Colonic mucosa (tissue), 4 donors: ENCODE measurements around the gene MUC13. TPM values are rescaled to one million over a fixed set of nuclear protein-coding genes. Genes with fewer than 3 reads are reported as not detected.

Experiments
- DNase-seq: peaks from one replicate; pipeline ENCODE4 v3.0.0-alpha.2; 2020
- H3K27ac ChIP-seq: fragments of 200-600 bp; one replicate; pipeline ENCODE4 v1.8.0; 2021
- H3K27me3 ChIP-seq: fragments of 200-600 bp; one replicate; pipeline ENCODE4 v1.8.0; 2021
- H3K36me3 ChIP-seq: fragments of 200-600 bp; one replicate; pipeline ENCODE4 v1.8.0; 2021
- H3K4me1 ChIP-seq: fragments of 200-600 bp; one replicate; pipeline ENCODE4 v1.8.0; 2021; ENCODE audit warnings: mild to moderate bottlenecking
- H3K4me3 ChIP-seq: fragments of 200-600 bp; one replicate; pipeline ENCODE4 v1.8.0; 2021
- H3K9ac ChIP-seq, 2 donors: one replicate each; pipeline ENCODE4 v1.7.0; 2013; ENCODE audit warnings: control low read depth in 2 of 2, low read depth in 2 of 2, low read length in 2 of 2
- H3K9me3 ChIP-seq: fragments of 200-600 bp; one replicate; pipeline ENCODE4 v1.8.0; 2021
- intact Hi-C: fragments of 100-400 bp; cut with DNase I; formaldehyde crosslinking; loops from one replicate; pipeline ENCODE4 v1.14.1; 2022
- total RNA-seq, 2 donors: library from RNA; stranded (reverse); fragmentation: NEBNext Ultra II Directional in 1 of 2; extraction: Animal tissue kit (Norgen Biotek cat#: 25700) in 1 of 2; gene quantifications; one replicate each; pipeline ENCODE4 v1.2.1, GENCODE V29; 2021
- TF ChIP-seq, protein P1 (sequence below): fragments of 200-600 bp; IDR thresholded peaks from one replicate; pipeline ENCODE4 v1.8.0; 2022; ENCODE audit warnings: antibody characterized with exemption, mild to moderate bottlenecking
- donor health status: healthy.
- donor health status: DM: no; HTN: no; CAD: no.
- donor health status: DM: no; HTN: no; CAD: no.

The MUC13 gene
- total RNA-seq, 2 donors from 2014 or later = 360 to 853 TPM

GRCh38 chr3:124967964-124968363 lies 33.4 kb upstream of the MUC13 start:
- DNase-seq = no peak
- H3K27me3 ChIP-seq = no peaks in the 10 kb centered on the region
- H3K4me3 ChIP-seq = no peak overlapping the region
- no peak overlapping the region for H3K9ac ChIP-seq
- no peaks in the 10 kb centered on the region for H3K9me3 ChIP-seq
- intact Hi-C loops = no loop called here
- TF ChIP-seq, protein P1, sequence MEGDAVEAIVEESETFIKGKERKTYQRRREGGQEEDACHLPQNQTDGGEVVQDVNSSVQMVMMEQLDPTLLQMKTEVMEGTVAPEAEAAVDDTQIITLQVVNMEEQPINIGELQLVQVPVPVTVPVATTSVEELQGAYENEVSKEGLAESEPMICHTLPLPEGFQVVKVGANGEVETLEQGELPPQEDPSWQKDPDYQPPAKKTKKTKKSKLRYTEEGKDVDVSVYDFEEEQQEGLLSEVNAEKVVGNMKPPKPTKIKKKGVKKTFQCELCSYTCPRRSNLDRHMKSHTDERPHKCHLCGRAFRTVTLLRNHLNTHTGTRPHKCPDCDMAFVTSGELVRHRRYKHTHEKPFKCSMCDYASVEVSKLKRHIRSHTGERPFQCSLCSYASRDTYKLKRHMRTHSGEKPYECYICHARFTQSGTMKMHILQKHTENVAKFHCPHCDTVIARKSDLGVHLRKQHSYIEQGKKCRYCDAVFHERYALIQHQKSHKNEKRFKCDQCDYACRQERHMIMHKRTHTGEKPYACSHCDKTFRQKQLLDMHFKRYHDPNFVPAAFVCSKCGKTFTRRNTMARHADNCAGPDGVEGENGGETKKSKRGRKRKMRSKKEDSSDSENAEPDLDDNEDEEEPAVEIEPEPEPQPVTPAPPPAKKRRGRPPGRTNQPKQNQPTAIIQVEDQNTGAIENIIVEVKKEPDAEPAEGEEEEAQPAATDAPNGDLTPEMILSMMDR = no peak
- no peaks in the 10 kb centered on the region for H3K36me3 ChIP-seq
- H3K27ac ChIP-seq = no peak overlapping the region
- peaks cover 4% of the 10 kb centered on the region for H3K4me1 ChIP-seq

GRCh38 chr3:124966521-124967445 lies 32.2 kb upstream of the MUC13 start:
- Histone ChIP-seq H3K36me3 (no peaks in the 10 kb centered on the region), H3K27ac (no peak overlapping the region), H3K4me3 (no peak overlapping the region), H3K9ac (no peak overlapping the region), H3K27me3 (no peaks in the 10 kb centered on the region), H3K4me1 (peaks cover 4% of the 10 kb centered on the region), H3K9me3 (no peaks in the 10 kb centered on the region)
- no peak for DNase-seq
- TF ChIP-seq, protein P1 = no peak
- intact Hi-C loops = no loop called here

DNA sequence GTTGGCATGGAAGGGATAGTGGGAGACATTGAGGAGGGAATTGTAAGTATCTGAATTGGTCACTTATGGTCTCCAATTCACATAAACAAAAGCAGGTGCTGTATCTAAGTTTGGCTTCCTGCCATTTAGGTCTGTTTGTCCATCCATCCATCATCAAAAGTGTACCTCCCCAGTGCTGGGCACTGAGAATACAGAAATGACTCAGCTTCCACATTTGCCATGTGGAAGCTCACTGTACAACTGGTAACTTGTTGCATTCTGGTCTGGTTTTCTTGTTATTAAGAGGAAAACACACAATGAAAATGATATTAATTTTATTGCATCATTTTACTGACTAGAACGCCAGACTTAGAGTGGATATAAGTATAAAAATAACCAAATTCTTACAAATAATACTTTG lies 30.9 kb upstream of the MUC13 start:
- H3K27me3 ChIP-seq = no peaks in the 10 kb centered on the region
- no peaks in the 10 kb centered on the region for H3K9me3 ChIP-seq
- TF ChIP-seq, protein P1 = no peak
- DNase-seq = no peak
- no peaks in the 10 kb centered on the region for H3K36me3 ChIP-seq
- H3K4me1 ChIP-seq = no peaks in the 10 kb centered on the region
- H3K9ac ChIP-seq = no peak overlapping the region
- H3K27ac ChIP-seq = no peak overlapping the region
- H3K4me3 ChIP-seq = no peak overlapping the region
- intact Hi-C loops = no loop called here

GRCh38 chr3:124964387-124964786 lies 29.8 kb upstream of the MUC13 start:
- peak overlapping the region; percentile 64 for H3K27ac ChIP-seq
- H3K27me3 ChIP-seq = no peaks in the 10 kb centered on the region
- H3K36me3 ChIP-seq = no peaks in the 10 kb centered on the region
- TF ChIP-seq, protein P1 = no peak
- no peak overlapping the region for H3K9ac ChIP-seq
- H3K4me1 ChIP-seq = no peaks in the 10 kb centered on the region
- no peaks in the 10 kb centered on the region for H3K9me3 ChIP-seq
- no peak for DNase-seq
- H3K4me3 ChIP-seq = no peak overlapping the region
- intact Hi-C loops = no loop called here

DNA sequence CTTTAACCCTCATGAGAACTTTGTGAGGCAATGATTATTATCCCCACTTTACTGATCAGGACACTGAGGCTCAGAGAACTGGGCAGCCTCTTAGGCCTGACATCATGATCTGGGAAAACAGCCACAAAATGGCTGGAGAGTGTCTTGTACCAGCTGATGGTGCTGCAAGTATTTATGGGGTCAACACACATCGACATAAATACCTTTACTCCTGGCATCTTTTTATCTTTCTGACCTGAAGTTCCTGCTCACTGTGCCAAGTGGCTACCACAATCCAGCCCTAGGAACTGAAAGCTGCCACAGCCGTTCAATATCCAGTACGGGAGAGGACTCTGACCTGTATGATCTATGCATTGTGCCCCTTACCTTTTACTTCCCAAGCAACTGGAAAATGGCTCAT lies 29.2 kb upstream of the MUC13 start:
- Histone ChIP-seq H3K9me3 (no peaks in the 10 kb centered on the region), H3K27me3 (no peaks in the 10 kb centered on the region), H3K9ac (peak overlapping the region in 1 of 2 donors; percentile 43), H3K27ac (peak overlapping the region; percentile 64), H3K4me1 (no peaks in the 10 kb centered on the region), H3K36me3 (no peaks in the 10 kb centered on the region), H3K4me3 (no peak overlapping the region)
- peak; percentile 39 for DNase-seq
- intact Hi-C loops = no loop called here
- TF ChIP-seq, protein P1 = no peak
